Right atrium auricular region (tissue), 2 donors: ENCODE data around the gene RPS15. TPM values are rescaled to one million over a fixed set of nuclear protein-coding genes. Genes with fewer than 3 reads are reported as not detected.
"Not testable (repeated sequence)": the region's sequence is repeated elsewhere in the genome, so short reads cannot be mapped to it uniquely, and the experiment has no call there.

Source experiments
- DNase-seq: peaks from one replicate; pipeline ENCODE4 v3.0.0-alpha.2; 2019; ENCODE audit warnings: low spot score
- H3K27ac ChIP-seq, 2 donors: fragments of 200-600 bp; sonication (generic); 1 replicate in 1 of 2; 2 replicates in 1 of 2; pipeline ENCODE4 v1.5.1; 2016 to 2019
- H3K27me3 ChIP-seq, 2 donors: fragments of 200-600 bp; sonication (generic); one replicate each; pipeline versions ENCODE4 v1.5.1 to v1.6.0; 2017 to 2019
- H3K36me3 ChIP-seq: fragments of 200-600 bp; sonication (generic); one replicate; pipeline ENCODE4 v1.5.1; 2016
- H3K4me1 ChIP-seq, 2 donors: fragments of 200-600 bp; sonication (generic); one replicate each; pipeline versions ENCODE4 v1.5.1 to v1.6.0; 2017 to 2019
- H3K4me3 ChIP-seq, 2 donors: fragments of 200-600 bp; sonication (generic); 1 replicate in 1 of 2; 2 replicates in 1 of 2; pipeline ENCODE4 v1.5.1; 2017 to 2019; ENCODE audit warnings: mild to moderate bottlenecking in 1 of 2, moderate library complexity in 1 of 2
- H3K9me3 ChIP-seq, 2 donors: fragments of 200-600 bp; sonication (generic); one replicate each; pipeline ENCODE4 v1.5.1; 2019
- total RNA-seq, 2 donors: library from RNA; depleted of rRNA; stranded (reverse); fragments of >200 nt; gene quantifications; one replicate each; pipeline ENCODE4 v1.1.0, GENCODE V29; 2016
- TF ChIP-seq, protein P1 (sequence below), 2 donors: fragments of 200-600 bp; sonication (generic); IDR thresholded peaks; one replicate each; pipeline ENCODE4 v1.5.1; 2019; ENCODE audit warnings: antibody characterized with exemption in 2 of 2

Gene RPS15
- total RNA-seq, 2 donors from 2014 or later: 1,712 to 2,156 TPM

DNA sequence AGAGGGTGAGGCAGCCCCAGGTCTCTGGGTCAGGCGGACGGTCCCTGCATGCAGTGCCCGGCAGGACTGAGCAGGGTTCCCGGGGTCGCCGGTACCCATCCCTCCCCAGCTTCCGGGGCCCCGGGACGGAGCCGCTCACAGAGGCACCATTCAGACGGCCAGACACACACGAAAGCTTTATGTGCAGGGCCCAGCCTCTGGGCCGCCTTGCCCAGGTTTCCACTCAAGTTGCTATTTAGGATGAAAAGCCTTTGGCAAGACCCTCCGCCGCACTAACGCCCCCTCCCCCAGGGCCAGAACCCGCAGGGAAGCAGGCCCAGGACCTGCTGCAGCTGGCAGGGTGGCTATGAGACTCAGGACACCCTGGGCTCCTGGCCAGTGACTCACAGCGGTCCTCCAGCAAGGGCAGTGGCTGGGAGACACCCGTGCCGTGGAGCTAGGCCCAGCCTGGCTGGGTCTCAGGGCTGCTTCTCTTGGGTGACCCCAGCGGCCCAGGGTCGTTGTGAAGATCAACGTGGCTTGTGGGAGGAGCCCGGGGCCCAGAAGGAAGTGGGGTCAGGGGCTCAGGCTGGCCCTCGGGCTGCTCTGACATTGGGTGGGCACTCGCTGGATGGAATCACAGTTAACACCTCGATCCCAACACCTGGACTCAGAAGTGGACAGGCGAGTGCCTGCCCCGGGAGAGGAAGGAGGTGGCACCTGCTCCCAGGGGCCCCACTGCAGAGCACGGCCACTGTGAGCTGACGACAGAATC, 36.0 kb downstream of the RPS15 start:
- Histone ChIP-seq H3K9me3 (no peaks in the 10 kb centered on the region), H3K4me3 (no peak overlapping the region), H3K36me3 (no peaks in the 10 kb centered on the region), H3K27ac (no peak overlapping the region), H3K27me3 (peaks cover 12 to 25% of the 10 kb centered on the region in 2 donors), H3K4me1 (peaks cover 2 to 54% of the 10 kb centered on the region in 2 donors)
- DNase-seq: no peak
- TF ChIP-seq, protein P1, sequence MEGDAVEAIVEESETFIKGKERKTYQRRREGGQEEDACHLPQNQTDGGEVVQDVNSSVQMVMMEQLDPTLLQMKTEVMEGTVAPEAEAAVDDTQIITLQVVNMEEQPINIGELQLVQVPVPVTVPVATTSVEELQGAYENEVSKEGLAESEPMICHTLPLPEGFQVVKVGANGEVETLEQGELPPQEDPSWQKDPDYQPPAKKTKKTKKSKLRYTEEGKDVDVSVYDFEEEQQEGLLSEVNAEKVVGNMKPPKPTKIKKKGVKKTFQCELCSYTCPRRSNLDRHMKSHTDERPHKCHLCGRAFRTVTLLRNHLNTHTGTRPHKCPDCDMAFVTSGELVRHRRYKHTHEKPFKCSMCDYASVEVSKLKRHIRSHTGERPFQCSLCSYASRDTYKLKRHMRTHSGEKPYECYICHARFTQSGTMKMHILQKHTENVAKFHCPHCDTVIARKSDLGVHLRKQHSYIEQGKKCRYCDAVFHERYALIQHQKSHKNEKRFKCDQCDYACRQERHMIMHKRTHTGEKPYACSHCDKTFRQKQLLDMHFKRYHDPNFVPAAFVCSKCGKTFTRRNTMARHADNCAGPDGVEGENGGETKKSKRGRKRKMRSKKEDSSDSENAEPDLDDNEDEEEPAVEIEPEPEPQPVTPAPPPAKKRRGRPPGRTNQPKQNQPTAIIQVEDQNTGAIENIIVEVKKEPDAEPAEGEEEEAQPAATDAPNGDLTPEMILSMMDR (IDR thresholded peaks at IDR 0.05): no peak

DNA sequence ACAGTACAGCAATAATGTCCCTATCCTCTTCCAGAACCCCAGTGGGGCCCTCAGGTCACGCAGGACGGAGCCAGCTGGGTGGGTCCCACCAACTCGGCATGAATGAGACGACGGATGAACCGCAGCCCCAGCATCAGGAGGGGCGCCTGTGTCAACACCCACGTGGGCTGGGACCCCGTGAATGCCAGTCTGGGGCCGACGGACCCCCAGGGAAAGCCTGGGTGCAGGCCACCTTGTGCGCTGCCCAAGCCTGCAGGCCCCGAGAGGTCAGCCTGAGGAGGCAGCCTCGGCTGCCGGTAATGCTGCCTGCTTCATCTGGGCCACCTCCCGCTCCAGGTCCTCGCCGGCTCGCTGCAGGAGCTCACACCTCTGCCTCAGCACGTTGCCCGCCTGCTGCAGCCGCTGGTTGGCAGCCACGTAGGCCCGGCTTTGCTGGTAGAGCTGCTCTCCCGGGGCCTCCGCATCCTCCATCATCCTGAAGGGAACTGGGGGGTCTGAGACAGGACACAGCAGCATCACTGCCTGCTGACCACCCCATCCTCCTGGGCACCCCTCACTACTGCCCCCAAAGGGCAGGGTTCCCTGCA, 36.7 kb downstream of the RPS15 start:
- H3K9me3 ChIP-seq: no peaks in the 10 kb centered on the region
- peaks cover 2 to 50% of the 10 kb centered on the region in 2 donors for H3K4me1 ChIP-seq
- H3K36me3 ChIP-seq: no peaks in the 10 kb centered on the region
- TF ChIP-seq, protein P1 (IDR thresholded peaks at IDR 0.05): no peak
- no peak overlapping the region for H3K4me3 ChIP-seq
- H3K27ac ChIP-seq: no peak overlapping the region
- H3K27me3 ChIP-seq: peaks cover 12 to 22% of the 10 kb centered on the region in 2 donors
- no peak for DNase-seq

DNA sequence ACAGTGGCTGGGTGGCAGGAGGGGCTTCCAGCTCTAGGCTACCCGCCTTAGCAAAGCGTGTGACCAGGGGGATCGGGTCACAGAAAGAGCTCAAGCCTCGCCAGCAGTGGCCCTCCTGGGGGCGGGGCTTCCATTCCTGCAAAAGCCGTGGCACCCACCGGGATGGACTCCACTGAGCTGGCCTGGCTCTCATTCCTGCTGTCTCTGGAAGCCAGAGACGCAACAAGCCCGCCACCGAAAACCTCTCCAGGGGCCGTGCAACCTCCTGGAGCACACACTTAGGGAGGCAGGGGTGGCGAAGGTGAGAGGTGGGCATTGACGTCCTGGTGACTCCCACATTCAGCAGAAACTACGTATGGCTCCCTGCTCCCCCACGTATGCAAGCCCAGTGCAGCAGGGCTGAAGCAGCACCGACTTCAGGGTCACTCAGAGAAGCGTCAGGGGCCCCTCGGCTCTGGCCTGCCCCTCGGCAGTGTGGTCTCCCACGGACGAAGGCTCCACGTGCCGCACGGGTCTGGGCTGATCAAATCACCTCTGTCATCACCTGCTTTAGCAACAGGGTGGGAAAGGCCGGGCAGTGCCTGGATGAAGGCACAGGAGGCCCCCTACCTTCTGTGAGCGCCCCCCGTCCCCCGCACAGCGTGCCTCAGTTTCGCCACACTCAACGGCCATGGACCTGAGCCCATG, 37.7 kb downstream of the RPS15 start:
- H3K36me3 ChIP-seq: no peaks in the 10 kb centered on the region

DNA sequence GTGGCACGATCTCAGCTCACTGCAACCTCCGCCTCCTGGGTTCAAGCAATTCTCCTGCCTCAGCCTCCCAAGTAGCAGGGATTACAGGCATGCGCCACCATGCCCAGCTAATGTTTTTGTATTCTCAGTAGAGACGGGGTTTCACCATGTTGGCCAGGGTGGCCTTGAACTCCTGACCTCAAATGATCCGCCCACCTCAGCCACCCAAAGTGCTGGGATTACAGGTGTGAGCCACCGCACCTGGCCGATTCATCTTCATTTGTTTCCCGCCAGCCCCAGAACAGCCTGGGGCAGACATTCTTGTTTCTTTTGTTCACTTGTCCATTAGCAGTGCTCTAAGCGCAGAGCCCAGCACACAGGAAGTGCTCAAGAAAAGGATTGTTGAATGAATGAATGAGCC, 38.9 kb downstream of the RPS15 start:
- H3K9me3 ChIP-seq, H3K27me3 ChIP-seq, DNase-seq, H3K27ac ChIP-seq, H3K36me3 ChIP-seq, H3K4me3 ChIP-seq: not testable (repeated sequence)
- peaks cover 2 to 29% of the 10 kb centered on the region in 2 donors for H3K4me1 ChIP-seq

More for the DNA sequence above, 37.7 kb downstream of the RPS15 start:
- Histone ChIP-seq H3K27me3 (peaks cover 12 to 14% of the 10 kb centered on the region in 2 donors), H3K4me1 (peaks cover 2 to 40% of the 10 kb centered on the region in 2 donors), H3K27ac (no peak overlapping the region), H3K4me3 (no peak overlapping the region), H3K9me3 (no peaks in the 10 kb centered on the region)
- TF ChIP-seq, protein P1 (IDR thresholded peaks at IDR 0.05): no peak
- no peak for DNase-seq

DNA sequence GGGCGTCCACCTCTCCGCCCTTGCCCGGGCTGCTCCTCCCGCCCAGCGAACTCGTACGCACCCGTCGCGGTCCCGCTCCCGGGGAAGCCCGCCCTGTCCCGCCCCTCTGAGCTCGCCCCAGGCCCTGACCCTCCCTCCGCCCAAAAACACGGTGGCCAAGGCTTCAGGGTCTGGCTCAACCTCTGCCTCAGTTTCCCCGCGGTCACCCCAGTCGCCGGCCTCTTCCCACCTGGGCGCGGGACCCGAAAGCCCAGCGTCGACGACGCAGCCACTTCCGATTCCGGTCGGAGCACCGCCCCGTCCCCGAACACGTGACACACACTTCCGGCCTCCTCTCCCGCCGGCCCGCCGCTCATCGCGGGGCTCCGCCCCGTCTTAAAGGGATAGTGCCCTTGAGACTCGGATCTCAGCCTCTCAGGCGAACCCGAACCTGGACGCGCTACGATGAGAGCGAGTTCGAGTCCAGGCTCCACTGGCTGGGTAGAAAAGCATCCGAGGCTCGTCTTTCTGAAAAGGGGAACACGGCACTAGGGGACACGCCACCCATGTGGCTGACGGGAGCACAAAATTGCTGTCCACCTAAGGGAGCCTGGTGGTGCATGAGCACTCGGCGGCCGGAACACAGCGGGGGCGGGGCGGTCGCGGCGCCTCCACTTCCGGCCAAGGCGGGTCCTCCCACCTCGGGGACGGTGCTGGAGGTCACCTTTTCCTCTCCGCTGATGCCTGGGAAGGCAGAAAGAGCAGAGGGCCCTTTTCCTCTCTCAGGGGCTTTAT, 40.9 kb downstream of the RPS15 start, which contains the start of gene C19orf25:
Gene C19orf25, minus strand, starts transcription at position 282 of the 774 bp plus-strand sequence. CDS start 312 bp downstream, outside the sequence.
- Histone ChIP-seq H3K4me1 (peaks cover 2 to 17% of the 10 kb centered on the region in 2 donors), H3K27me3 (no peaks in the 10 kb centered on the region), H3K9me3 (no peaks in the 10 kb centered on the region), H3K27ac (peak within 1 kb of the TSS; percentile 68 to 82), H3K36me3 (no peaks in the 10 kb centered on the region), H3K4me3 (peak within 1 kb of the TSS; percentile 69 to 98)
- peak; percentile 95 for DNase-seq
- TF ChIP-seq, protein P1 (IDR thresholded peaks at IDR 0.05): no peak
